Measurements from ENCODE around the gene RABEP2. TPM values are rescaled to one million over a fixed set of nuclear protein-coding genes. Genes with fewer than 3 reads are reported as not detected.

RABEP2 gene
- total and polyA plus RNA-seq, 2 donors: 12.6 to 21.2 TPM

DNA sequence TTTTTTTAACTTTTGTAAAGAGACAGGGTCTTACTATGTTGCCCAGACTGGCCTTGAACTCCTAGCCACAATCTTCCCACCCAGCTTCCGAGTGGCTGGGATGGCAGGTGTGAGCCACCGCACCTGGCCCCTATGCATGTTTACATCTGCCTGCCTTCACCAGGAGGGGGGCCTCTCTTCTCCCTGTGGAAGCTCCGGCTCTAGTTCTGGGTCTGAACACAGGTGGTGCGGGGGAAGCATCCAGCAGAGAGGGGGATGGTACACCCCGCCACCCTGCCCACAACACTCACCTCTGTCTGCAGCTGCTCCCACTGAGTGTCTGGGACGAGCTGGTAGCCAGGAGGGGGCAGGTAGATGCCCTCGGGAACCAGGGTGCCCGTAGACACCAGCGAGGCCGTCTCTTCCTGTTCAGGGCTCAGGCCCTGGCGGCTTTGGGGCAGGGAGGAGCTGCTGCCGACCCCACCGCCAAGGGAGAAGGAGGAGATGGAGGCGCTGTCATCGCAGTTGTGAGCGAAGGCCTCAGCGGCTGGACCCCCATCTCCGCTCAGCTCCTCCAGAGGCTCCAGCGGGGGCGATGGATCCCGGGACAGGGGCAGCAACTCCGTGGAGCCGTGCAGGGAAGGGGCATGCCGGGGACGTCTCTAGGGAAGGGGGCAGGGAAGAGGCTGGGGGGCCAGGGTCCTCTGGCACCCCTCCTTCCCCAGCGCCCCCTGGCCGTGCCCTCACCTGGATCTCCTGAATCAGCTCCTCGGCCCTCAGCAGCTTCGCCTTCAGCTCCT, 10.9 kb downstream of the RABEP2 start:
- no peak overlapping the region for H3K4me3 ChIP-seq (ENCODE audit: low read length in 2 of 2)
- 85% methylated on average over 29 of the region's 29 CpGs for WGBS
- H3K4me1 ChIP-seq (ENCODE audit: control insufficient read depth in 2 of 2, insufficient read depth in 2 of 2, low read length in 2 of 2): peaks cover 7 to 18% of the 10 kb centered on the region in 2 donors
- H3K27ac ChIP-seq (ENCODE audit: low read depth in 1 of 2, low read length in 1 of 2): no peak overlapping the region
- H3K36me3 ChIP-seq (ENCODE audit: control insufficient read depth in 2 of 2, insufficient read depth in 2 of 2, low read length in 1 of 2): peaks cover 55 to 58% of the 10 kb centered on the region in 2 donors
- H3K27me3 ChIP-seq (ENCODE audit: control insufficient read depth in 2 of 2, insufficient read depth in 1 of 2, low read length in 1 of 2): no peaks in the 10 kb centered on the region
- peak in 4 of 9 donors; percentile 52 to 69 (median 58) for DNase-seq (ENCODE audit: low read depth in 6 of 9, low spot score in 9 of 9)
- H3K9me3 ChIP-seq (ENCODE audit: control insufficient read depth in 2 of 2, insufficient read depth in 1 of 2, low read length in 1 of 2): no peaks in the 10 kb centered on the region

DNA sequence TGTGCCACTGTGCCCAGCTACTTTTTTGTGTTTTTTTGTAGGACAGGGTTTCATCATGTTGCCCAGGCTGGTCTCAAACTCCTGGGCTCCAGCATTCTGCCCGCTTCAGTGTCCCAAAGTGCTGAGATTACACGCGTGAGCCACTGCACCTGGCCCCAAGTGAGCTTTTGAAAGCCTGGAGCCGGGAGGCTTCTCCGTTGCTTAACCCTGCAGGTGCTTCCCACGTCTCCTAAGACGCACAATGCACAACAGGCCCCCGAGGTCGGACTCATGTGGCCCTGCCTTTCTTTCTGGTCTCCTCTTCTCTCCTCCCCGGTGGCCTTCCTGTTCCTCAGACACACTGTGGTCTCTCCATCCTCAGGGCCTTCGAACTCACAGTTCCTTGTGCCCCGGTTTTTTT, 12.5 kb downstream of the RABEP2 start:
- Histone ChIP-seq H3K4me1 (ENCODE audit: control insufficient read depth in 2 of 2, insufficient read depth in 2 of 2, low read length in 2 of 2) (peaks cover 7 to 18% of the 10 kb centered on the region in 2 donors), H3K36me3 (ENCODE audit: control insufficient read depth in 2 of 2, insufficient read depth in 2 of 2, low read length in 1 of 2) (peaks cover 48 to 58% of the 10 kb centered on the region in 2 donors), H3K9me3 (ENCODE audit: control insufficient read depth in 2 of 2, insufficient read depth in 1 of 2, low read length in 1 of 2) (no peaks in the 10 kb centered on the region), H3K4me3 (ENCODE audit: low read length in 2 of 2) (no peak overlapping the region), H3K27ac (ENCODE audit: low read depth in 1 of 2, low read length in 1 of 2) (no peak overlapping the region), H3K27me3 (ENCODE audit: control insufficient read depth in 2 of 2, insufficient read depth in 1 of 2, low read length in 1 of 2) (no peaks in the 10 kb centered on the region)
- 96% methylated on average over 12 of the region's 12 CpGs for WGBS
- no peak for DNase-seq (ENCODE audit: low read depth in 6 of 9, low spot score in 9 of 9)

DNA sequence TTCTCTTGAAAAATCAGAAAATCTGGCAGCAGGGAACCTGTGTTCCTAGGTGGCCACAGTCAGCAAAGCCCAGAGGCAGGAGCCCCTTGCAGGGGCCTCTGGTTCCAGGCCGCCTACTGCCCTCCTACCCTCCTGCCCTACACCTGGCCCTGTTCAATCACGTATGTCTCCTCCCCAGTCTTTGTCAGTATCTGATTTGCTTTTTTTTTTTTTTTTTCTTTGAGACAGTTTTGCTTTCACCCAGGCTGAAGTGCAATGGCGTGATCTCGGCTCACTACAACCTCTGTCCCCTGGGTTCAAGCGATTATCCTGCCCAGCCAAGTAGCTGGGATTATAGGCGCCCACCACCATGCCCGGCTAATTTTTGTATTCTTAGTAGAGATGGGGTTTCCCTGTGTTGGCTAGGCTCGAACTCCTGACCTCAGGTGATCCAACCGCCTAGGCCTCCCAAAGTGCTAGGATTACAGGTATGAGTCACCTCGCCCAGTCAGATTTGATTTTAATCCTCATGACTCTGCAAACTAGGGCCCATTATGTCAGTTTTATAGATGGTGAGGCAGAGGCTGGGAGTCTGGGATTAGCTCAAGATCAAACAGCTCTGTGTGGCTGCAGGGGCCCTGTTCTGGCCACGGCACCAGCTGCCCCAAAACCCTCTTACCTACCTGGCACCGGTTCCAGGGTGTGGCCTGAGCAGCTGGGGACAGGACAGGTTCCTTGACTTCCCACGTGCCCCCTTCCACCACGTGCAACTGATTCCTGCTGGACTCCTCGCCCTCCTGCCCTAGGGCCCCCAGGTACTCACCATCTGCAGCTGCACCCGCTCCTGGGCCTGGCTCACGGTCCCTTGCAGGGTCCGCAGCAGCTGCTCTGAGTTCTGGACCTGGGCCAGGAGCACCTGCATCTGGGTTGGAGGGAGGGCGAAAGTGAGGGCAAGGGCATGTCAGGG, 14.7 kb downstream of the RABEP2 start:
- H3K4me1 ChIP-seq (ENCODE audit: control insufficient read depth in 2 of 2, insufficient read depth in 2 of 2, low read length in 2 of 2): peaks cover 7 to 18% of the 10 kb centered on the region in 2 donors
- H3K27me3 ChIP-seq (ENCODE audit: control insufficient read depth in 2 of 2, insufficient read depth in 1 of 2, low read length in 1 of 2): no peaks in the 10 kb centered on the region
- no peaks in the 10 kb centered on the region for H3K9me3 ChIP-seq (ENCODE audit: control insufficient read depth in 2 of 2, insufficient read depth in 1 of 2, low read length in 1 of 2)
- H3K36me3 ChIP-seq (ENCODE audit: control insufficient read depth in 2 of 2, insufficient read depth in 2 of 2, low read length in 1 of 2): peaks cover 53% of the 10 kb centered on the region in 2 donors
- WGBS: 91% methylated on average over 19 of the region's 19 CpGs
- H3K4me3 ChIP-seq (ENCODE audit: low read length in 2 of 2): no peak overlapping the region
- no peak overlapping the region for H3K27ac ChIP-seq (ENCODE audit: low read depth in 1 of 2, low read length in 1 of 2)
- DNase-seq (ENCODE audit: low read depth in 6 of 9, low spot score in 9 of 9): no peak

DNA sequence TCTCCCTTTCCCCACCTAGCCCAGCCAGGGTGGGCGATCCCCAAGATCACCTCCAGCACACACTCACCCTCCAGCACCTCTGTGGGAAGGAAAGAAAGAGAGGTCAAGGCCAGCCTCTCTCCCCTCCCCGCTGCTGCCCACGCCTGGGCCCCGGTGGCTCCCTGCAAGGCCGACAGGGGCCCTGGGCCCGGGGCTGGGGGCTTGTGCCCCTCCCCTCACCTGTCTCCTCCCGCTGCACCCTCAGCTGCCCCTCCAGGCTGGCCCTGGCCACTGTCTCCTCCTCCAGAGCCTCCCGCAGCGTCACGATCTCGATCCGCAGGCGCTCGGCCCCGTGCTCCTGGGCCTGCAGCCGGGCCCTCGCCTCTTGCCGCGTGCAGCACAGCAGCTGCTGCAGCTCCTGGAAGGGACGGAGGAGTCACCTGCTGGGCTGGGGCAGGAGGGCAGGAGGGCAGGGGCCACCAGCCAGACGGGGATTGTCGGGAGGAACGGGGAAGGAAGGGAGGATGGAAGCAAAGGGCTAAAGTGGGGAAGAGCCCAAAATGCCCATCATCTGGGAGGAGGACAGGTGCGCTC, 19.2 kb downstream of the RABEP2 start:
- Histone ChIP-seq H3K9me3 (ENCODE audit: control insufficient read depth in 2 of 2, insufficient read depth in 1 of 2, low read length in 1 of 2) (no peaks in the 10 kb centered on the region), H3K27me3 (ENCODE audit: control insufficient read depth in 2 of 2, insufficient read depth in 1 of 2, low read length in 1 of 2) (no peaks in the 10 kb centered on the region), H3K4me1 (ENCODE audit: control insufficient read depth in 2 of 2, insufficient read depth in 2 of 2, low read length in 2 of 2) (peaks cover 0 to 19% of the 10 kb centered on the region in 2 donors), H3K36me3 (ENCODE audit: control insufficient read depth in 2 of 2, insufficient read depth in 2 of 2, low read length in 1 of 2) (peaks cover 40 to 42% of the 10 kb centered on the region in 2 donors), H3K27ac (ENCODE audit: low read depth in 1 of 2, low read length in 1 of 2) (no peak overlapping the region), H3K4me3 (ENCODE audit: low read length in 2 of 2) (no peak overlapping the region)
- no peak for DNase-seq (ENCODE audit: low read depth in 6 of 9, low spot score in 9 of 9)
- 95% methylated on average over 24 of the region's 24 CpGs for WGBS

DNA sequence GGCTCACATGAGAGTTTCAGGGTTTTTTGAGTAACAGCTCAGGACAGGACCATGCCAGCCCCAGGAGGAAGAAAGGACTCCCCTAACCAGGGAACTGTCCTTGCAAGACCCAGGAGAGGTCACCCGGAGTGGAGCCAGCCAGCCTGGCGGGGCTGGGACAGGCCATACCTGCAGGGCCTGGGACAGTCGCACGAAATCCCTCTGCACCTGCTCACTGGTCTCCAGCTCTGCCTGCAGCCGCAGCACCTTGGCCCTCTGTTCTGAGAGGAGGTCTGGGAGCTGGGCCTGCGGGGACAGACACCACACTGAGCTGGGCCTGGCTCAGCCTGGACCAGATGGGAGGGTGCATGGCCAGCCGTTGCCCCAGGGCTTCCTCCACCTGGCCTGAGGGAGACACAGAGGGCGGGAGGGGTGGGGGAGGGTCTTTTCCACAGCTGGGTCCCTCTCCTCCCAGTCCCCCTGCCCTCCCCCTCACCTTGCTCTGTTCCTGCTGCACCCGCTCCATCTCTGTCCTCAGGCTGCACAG, 19.7 kb downstream of the RABEP2 start:
- Histone ChIP-seq H3K27ac (ENCODE audit: low read depth in 1 of 2, low read length in 1 of 2) (peak overlapping the region in 1 of 2 donors; percentile 18), H3K27me3 (ENCODE audit: control insufficient read depth in 2 of 2, insufficient read depth in 1 of 2, low read length in 1 of 2) (no peaks in the 10 kb centered on the region), H3K9me3 (ENCODE audit: control insufficient read depth in 2 of 2, insufficient read depth in 1 of 2, low read length in 1 of 2) (no peaks in the 10 kb centered on the region), H3K4me1 (ENCODE audit: control insufficient read depth in 2 of 2, insufficient read depth in 2 of 2, low read length in 2 of 2) (peaks cover 3 to 25% of the 10 kb centered on the region in 2 donors), H3K36me3 (ENCODE audit: control insufficient read depth in 2 of 2, insufficient read depth in 2 of 2, low read length in 1 of 2) (peaks cover 35 to 36% of the 10 kb centered on the region in 2 donors), H3K4me3 (ENCODE audit: low read length in 2 of 2) (no peak overlapping the region)
- WGBS: 97% methylated on average over 9 of the region's 9 CpGs
- no peak for DNase-seq (ENCODE audit: low read depth in 6 of 9, low spot score in 9 of 9)

DNA sequence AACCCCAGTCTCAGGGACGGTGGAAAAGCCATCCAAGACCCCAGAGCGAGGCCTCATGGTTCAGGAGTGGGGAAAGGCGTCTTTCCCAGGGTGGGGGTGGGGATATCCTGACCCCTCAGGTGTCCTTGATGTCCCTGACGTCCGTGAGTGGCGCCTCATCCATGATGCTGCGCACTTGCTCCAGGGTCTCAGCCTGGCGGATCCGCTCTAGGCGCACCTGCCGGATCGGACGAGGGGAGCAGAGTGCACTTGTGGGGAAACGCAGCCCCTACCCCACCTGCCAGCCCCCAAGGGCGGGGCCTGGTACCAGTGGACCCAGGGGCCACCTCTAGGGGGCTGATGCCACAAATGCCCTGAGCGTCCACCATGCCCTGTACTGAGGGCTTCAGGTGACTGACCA, 20.2 kb downstream of the RABEP2 start:
- WGBS: 97% methylated on average over 16 of the region's 16 CpGs
- peaks cover 7 to 30% of the 10 kb centered on the region in 2 donors for H3K4me1 ChIP-seq (ENCODE audit: control insufficient read depth in 2 of 2, insufficient read depth in 2 of 2, low read length in 2 of 2)
- H3K27ac ChIP-seq (ENCODE audit: low read depth in 1 of 2, low read length in 1 of 2): no peak overlapping the region
- DNase-seq (ENCODE audit: low read depth in 6 of 9, low spot score in 9 of 9): no peak
- peaks cover 33 to 35% of the 10 kb centered on the region in 2 donors for H3K36me3 ChIP-seq (ENCODE audit: control insufficient read depth in 2 of 2, insufficient read depth in 2 of 2, low read length in 1 of 2)
- H3K4me3 ChIP-seq (ENCODE audit: low read length in 2 of 2): no peak overlapping the region
- no peaks in the 10 kb centered on the region for H3K9me3 ChIP-seq (ENCODE audit: control insufficient read depth in 2 of 2, insufficient read depth in 1 of 2, low read length in 1 of 2)
- H3K27me3 ChIP-seq (ENCODE audit: control insufficient read depth in 2 of 2, insufficient read depth in 1 of 2, low read length in 1 of 2): no peaks in the 10 kb centered on the region

DNA sequence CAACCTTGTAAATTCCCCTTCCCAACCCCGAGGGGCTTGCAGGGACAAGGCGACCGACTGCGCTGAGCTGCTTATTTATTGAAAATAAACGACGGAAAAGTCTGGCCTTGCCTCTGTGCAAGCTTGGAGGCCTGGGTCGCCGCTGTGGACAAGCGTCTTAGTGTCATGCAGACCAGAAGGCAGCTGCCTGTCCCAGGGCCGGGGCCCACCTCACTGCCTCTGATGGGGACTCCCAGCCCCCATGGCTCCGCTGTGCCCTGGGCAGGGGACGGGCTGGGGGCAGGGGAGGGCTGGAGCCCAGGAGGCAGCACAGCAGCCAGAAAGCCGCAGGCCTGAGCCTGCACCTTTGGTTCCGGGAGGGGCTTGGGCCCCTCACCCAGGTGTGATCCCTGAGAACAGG, 20.7 kb downstream of the RABEP2 start:
- no peaks in the 10 kb centered on the region for H3K9me3 ChIP-seq (ENCODE audit: control insufficient read depth in 2 of 2, insufficient read depth in 1 of 2, low read length in 1 of 2)
- no peak overlapping the region for H3K4me3 ChIP-seq (ENCODE audit: low read length in 2 of 2)
- H3K4me1 ChIP-seq (ENCODE audit: control insufficient read depth in 2 of 2, insufficient read depth in 2 of 2, low read length in 2 of 2): peaks cover 8 to 34% of the 10 kb centered on the region in 2 donors
- no peak overlapping the region for H3K27ac ChIP-seq (ENCODE audit: low read depth in 1 of 2, low read length in 1 of 2)
- peaks cover 30 to 33% of the 10 kb centered on the region in 2 donors for H3K36me3 ChIP-seq (ENCODE audit: control insufficient read depth in 2 of 2, insufficient read depth in 2 of 2, low read length in 1 of 2)
- no peaks in the 10 kb centered on the region for H3K27me3 ChIP-seq (ENCODE audit: control insufficient read depth in 2 of 2, insufficient read depth in 1 of 2, low read length in 1 of 2)
- DNase-seq (ENCODE audit: low read depth in 6 of 9, low spot score in 9 of 9): no peak
- 95% methylated on average over 14 of the region's 14 CpGs for WGBS

DNA sequence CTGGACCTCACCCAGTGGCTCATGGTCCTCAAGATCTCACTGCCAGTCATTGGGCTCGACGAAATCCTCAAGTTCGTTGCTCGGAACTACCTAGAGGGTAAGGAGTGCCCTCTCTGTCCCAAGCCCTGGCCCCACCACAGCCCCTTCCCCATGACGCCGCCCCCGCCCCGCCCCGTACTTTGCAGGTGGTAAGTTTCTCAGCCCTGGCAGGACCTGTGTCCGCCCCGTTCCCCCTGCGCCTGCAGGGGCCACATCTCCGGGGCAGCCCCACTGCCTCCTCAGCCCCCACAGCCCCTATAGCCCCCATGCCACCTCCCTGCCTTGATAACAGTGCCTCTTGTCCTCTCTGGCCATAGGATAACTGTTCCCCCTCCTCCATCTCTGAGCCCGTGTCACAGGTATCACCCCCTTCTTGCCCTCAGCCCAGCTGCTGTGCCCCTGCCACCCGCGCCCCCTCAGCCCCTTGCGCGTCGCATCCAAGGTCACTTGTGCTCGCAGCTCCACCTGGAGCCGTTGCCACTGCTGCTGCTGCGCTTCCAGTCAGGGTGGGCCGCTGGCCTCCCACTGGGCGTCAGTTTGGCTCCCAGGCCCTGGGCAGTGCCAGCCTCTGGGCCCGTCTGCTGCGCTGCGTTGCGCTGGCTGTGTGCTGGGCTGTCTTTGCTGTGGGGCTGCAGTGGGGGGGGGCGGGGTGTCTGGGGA, 21.5 kb downstream of the RABEP2 start:
- WGBS: 93% methylated on average over 29 of the region's 29 CpGs

More for the DNA sequence above, 21.5 kb downstream of the RABEP2 start:
- H3K27ac ChIP-seq (ENCODE audit: low read depth in 1 of 2, low read length in 1 of 2): no peak overlapping the region
- DNase-seq (ENCODE audit: low read depth in 6 of 9, low spot score in 9 of 9): no peak
- H3K4me3 ChIP-seq (ENCODE audit: low read length in 2 of 2): no peak overlapping the region
- peaks cover 8 to 40% of the 10 kb centered on the region in 2 donors for H3K4me1 ChIP-seq (ENCODE audit: control insufficient read depth in 2 of 2, insufficient read depth in 2 of 2, low read length in 2 of 2)
- no peaks in the 10 kb centered on the region for H3K9me3 ChIP-seq (ENCODE audit: control insufficient read depth in 2 of 2, insufficient read depth in 1 of 2, low read length in 1 of 2)
- H3K36me3 ChIP-seq (ENCODE audit: control insufficient read depth in 2 of 2, insufficient read depth in 2 of 2, low read length in 1 of 2): peaks cover 25 to 29% of the 10 kb centered on the region in 2 donors
- H3K27me3 ChIP-seq (ENCODE audit: control insufficient read depth in 2 of 2, insufficient read depth in 1 of 2, low read length in 1 of 2): no peaks in the 10 kb centered on the region
